Activated naive CD8-positive, alpha-beta T cell treated with anti-CD3 and anti-CD28 coated beads, Interleukin-2, amount 10 ng/mL, durations not matched to agents 7 days and 5 days (primary cell): Measurements from ENCODE around the gene CENPP. TPM values are rescaled to one million over a fixed set of nuclear protein-coding genes. Genes with fewer than 3 reads are reported as not detected.
A peak's percentile ranks its signal among the peaks of the same experiment; 100 is the strongest.
"Not testable (repeated sequence)": the region's sequence is repeated elsewhere in the genome, so short reads cannot be mapped to it uniquely, and the experiment has no call there.

Source experiments
- ATAC-seq: fragments of 150-1000 bp; cut with Tn5 transposase; one replicate; pipeline ENCODE4 v1.10.0; 2021; ENCODE audit warnings: low read depth, moderate library complexity
- POLR2A ChIA-PET: fragments of 350-600 bp; sonication (Branson Sonifier 250); formaldehyde crosslinking; loops from one replicate; lab custom pipeline; 2021; ENCODE audit warnings: antibody characterized with exemption; lab: Charles Lee
- DNase-seq: peaks from one replicate; pipeline ENCODE4 v3.0.0; 2021
- H3K27ac Mint-ChIP-seq: one replicate; pipeline ENCODE4 v1.8.0; 2022; ENCODE audit warnings: mild to moderate bottlenecking, mixed read lengths
- H3K27me3 Mint-ChIP-seq: one replicate; pipeline ENCODE4 v1.8.0; 2022; ENCODE audit warnings: mild to moderate bottlenecking, moderate library complexity, mixed read lengths
- H3K36me3 Mint-ChIP-seq: one replicate; pipeline ENCODE4 v1.8.0; 2021; ENCODE audit warnings: mild to moderate bottlenecking, mixed read lengths
- H3K4me1 Mint-ChIP-seq: one replicate; pipeline ENCODE4 v1.8.0; 2021; ENCODE audit warnings: mixed read lengths
- H3K4me3 Mint-ChIP-seq: one replicate; pipeline ENCODE4 v1.8.0; 2022; ENCODE audit warnings: mild to moderate bottlenecking, moderate library complexity, mixed read lengths
- H3K9me3 Mint-ChIP-seq: one replicate; pipeline ENCODE4 v1.8.0; 2021; ENCODE audit warnings: mixed read lengths
- total RNA-seq, 2 experiments: library from RNA; stranded (reverse); gene quantifications; one replicate each; pipeline ENCODE4 v1.2.3, GENCODE V29; 2021

Gene CENPP
- total RNA-seq, 2 experiments from 2014 or later, result 19.6 to 20.6 TPM

- Mint-ChIP-seq H3K36me3 (peaks cover 8% of the 10 kb centered on the region), H3K4me3 (no peak overlapping the region), H3K27me3 (no peaks in the 10 kb centered on the region), H3K27ac (no peak overlapping the region), H3K4me1 (no peaks in the 10 kb centered on the region), H3K9me3 (no peaks in the 10 kb centered on the region)
- POLR2A ChIA-PET, result no interaction called here
- no peak for ATAC-seq
- DNase-seq, result no peak
Measured at GRCh38 chr9:92615790-92616189, 290.0 kb downstream of the CENPP start.

GRCh38 chr9:92616199-92616641, 290.5 kb downstream of the CENPP start:
- POLR2A ChIA-PET, result no interaction called here
- H3K27ac Mint-ChIP-seq, result no peak overlapping the region
- H3K4me1 Mint-ChIP-seq, result no peaks in the 10 kb centered on the region
- H3K36me3 Mint-ChIP-seq, result peaks cover 8% of the 10 kb centered on the region
- H3K9me3 Mint-ChIP-seq, result no peaks in the 10 kb centered on the region
- H3K4me3 Mint-ChIP-seq, result no peak overlapping the region
- H3K27me3 Mint-ChIP-seq, result no peaks in the 10 kb centered on the region
- no peak for ATAC-seq
- no peak for DNase-seq

- no peaks in the 10 kb centered on the region for H3K27me3 Mint-ChIP-seq
- H3K36me3 Mint-ChIP-seq, result peaks cover 5% of the 10 kb centered on the region
- no peak for DNase-seq
Measured at GRCh38 chr9:92616655-92617111, 290.9 kb downstream of the CENPP start.

GRCh38 chr9:92617195-92617813, 291.6 kb downstream of the CENPP start:
- no peak for DNase-seq
- no peaks in the 10 kb centered on the region for H3K27me3 Mint-ChIP-seq
- ATAC-seq, result no peak
- peaks cover 5% of the 10 kb centered on the region for H3K36me3 Mint-ChIP-seq
- no peak overlapping the region for H3K4me3 Mint-ChIP-seq
- H3K4me1 Mint-ChIP-seq, result no peaks in the 10 kb centered on the region
- H3K27ac Mint-ChIP-seq, result no peak overlapping the region
- POLR2A ChIA-PET, result no interaction called here
- H3K9me3 Mint-ChIP-seq, result no peaks in the 10 kb centered on the region

More at GRCh38 chr9:92616655-92617111, 290.9 kb downstream of the CENPP start:
- H3K4me3 Mint-ChIP-seq, result no peak overlapping the region
- no peak overlapping the region for H3K27ac Mint-ChIP-seq
- no peaks in the 10 kb centered on the region for H3K9me3 Mint-ChIP-seq
- POLR2A ChIA-PET, result no interaction called here
- ATAC-seq, result no peak
- H3K4me1 Mint-ChIP-seq, result no peaks in the 10 kb centered on the region

GRCh38 chr9:92617951-92618510, 292.3 kb downstream of the CENPP start:
- Mint-ChIP-seq H3K9me3 (no peaks in the 10 kb centered on the region), H3K4me1 (no peaks in the 10 kb centered on the region), H3K4me3 (no peak overlapping the region), H3K27ac (no peak overlapping the region), H3K27me3 (no peaks in the 10 kb centered on the region), H3K36me3 (peaks cover 5% of the 10 kb centered on the region)
- POLR2A ChIA-PET, result no interaction called here
- no peak for ATAC-seq
- no peak for DNase-seq

GRCh38 chr9:92618633-92619225, 293.0 kb downstream of the CENPP start:
- no peak for DNase-seq
- Mint-ChIP-seq H3K27me3 (no peaks in the 10 kb centered on the region), H3K4me3 (no peak overlapping the region), H3K36me3 (peaks cover 5% of the 10 kb centered on the region), H3K9me3 (no peaks in the 10 kb centered on the region), H3K4me1 (no peaks in the 10 kb centered on the region), H3K27ac (no peak overlapping the region)
- no peak for ATAC-seq
- POLR2A ChIA-PET, result no interaction called here

GRCh38 chr9:92619601-92620300, 294.0 kb downstream of the CENPP start:
- no peaks in the 10 kb centered on the region for H3K4me1 Mint-ChIP-seq
- ATAC-seq (no peak), DNase-seq (no peak)
- no peak overlapping the region for H3K4me3 Mint-ChIP-seq
- no peak overlapping the region for H3K27ac Mint-ChIP-seq
- POLR2A ChIA-PET, result no interaction called here
- H3K9me3 Mint-ChIP-seq, result no peaks in the 10 kb centered on the region
- peaks cover 7% of the 10 kb centered on the region for H3K36me3 Mint-ChIP-seq
- H3K27me3 Mint-ChIP-seq, result no peaks in the 10 kb centered on the region

- Mint-ChIP-seq H3K9me3 (no peaks in the 10 kb centered on the region), H3K4me3 (no peak overlapping the region), H3K27me3 (no peaks in the 10 kb centered on the region), H3K27ac (no peak overlapping the region), H3K4me1 (no peaks in the 10 kb centered on the region), H3K36me3 (peaks cover 10% of the 10 kb centered on the region)
- ATAC-seq (no peak), DNase-seq (no peak)
- POLR2A ChIA-PET, result no interaction called here
Measured at GRCh38 chr9:92620845-92621244, 295.1 kb downstream of the CENPP start.

- H3K9me3 Mint-ChIP-seq, H3K27ac Mint-ChIP-seq, H3K4me3 Mint-ChIP-seq, H3K27me3 Mint-ChIP-seq, ATAC-seq, DNase-seq, H3K4me1 Mint-ChIP-seq, POLR2A ChIA-PET: not testable (repeated sequence)
- H3K36me3 Mint-ChIP-seq, result peaks cover 26% of the 10 kb centered on the region
Measured at GRCh38 chr9:92623936-92624335, 298.2 kb downstream of the CENPP start.

GRCh38 chr9:92626484-92626883, 300.7 kb downstream of the CENPP start:
- peaks cover 35% of the 10 kb centered on the region for H3K36me3 Mint-ChIP-seq
- POLR2A ChIA-PET, result no interaction called here
- peaks cover 1% of the 10 kb centered on the region for H3K4me1 Mint-ChIP-seq
- H3K27me3 Mint-ChIP-seq, result no peaks in the 10 kb centered on the region
- ATAC-seq, result no peak
- H3K9me3 Mint-ChIP-seq, result no peaks in the 10 kb centered on the region
- H3K4me3 Mint-ChIP-seq, result no peak overlapping the region
- H3K27ac Mint-ChIP-seq, result no peak overlapping the region
- no peak for DNase-seq

GRCh38 chr9:92627651-92628050, 301.9 kb downstream of the CENPP start:
- Mint-ChIP-seq H3K4me3 (no peak overlapping the region), H3K9me3 (no peaks in the 10 kb centered on the region), H3K27ac (no peak overlapping the region), H3K4me1 (peaks cover 10% of the 10 kb centered on the region), H3K27me3 (no peaks in the 10 kb centered on the region), H3K36me3 (peaks cover 37% of the 10 kb centered on the region)
- POLR2A ChIA-PET, result no interaction called here
- DNase-seq, result no peak
- no peak for ATAC-seq

- H3K36me3 Mint-ChIP-seq, result peaks cover 35% of the 10 kb centered on the region
- ATAC-seq, result no peak
- POLR2A ChIA-PET, result no interaction called here
Measured at GRCh38 chr9:92631452-92632343, 305.9 kb downstream of the CENPP start.

GRCh38 chr9:92632641-92633040, 306.9 kb downstream of the CENPP start:
- Mint-ChIP-seq H3K4me3 (no peak overlapping the region), H3K9me3 (no peaks in the 10 kb centered on the region), H3K36me3 (peaks cover 33% of the 10 kb centered on the region), H3K27me3 (no peaks in the 10 kb centered on the region), H3K27ac (no peak overlapping the region), H3K4me1 (peaks cover 11% of the 10 kb centered on the region)
- ATAC-seq, result no peak
- POLR2A ChIA-PET, result no interaction called here
- DNase-seq, result peak; percentile 20

More at GRCh38 chr9:92631452-92632343, 305.9 kb downstream of the CENPP start:
- H3K4me1 Mint-ChIP-seq, result peaks cover 11% of the 10 kb centered on the region
- no peaks in the 10 kb centered on the region for H3K27me3 Mint-ChIP-seq
- H3K4me3 Mint-ChIP-seq, result no peak overlapping the region
- peak overlapping the region; percentile 33 for H3K27ac Mint-ChIP-seq
- no peak for DNase-seq
- no peaks in the 10 kb centered on the region for H3K9me3 Mint-ChIP-seq
